Heart left ventricle (tissue), 13 donors: ENCODE results near the gene RBM15.

Experiments used
- POLR2A ChIP-seq, 2 donors: fragments of 450-650 bp; IDR thresholded peaks; one replicate each; pipeline ENCODE4 v1.6.1; 2017; ENCODE audit warnings: antibody characterized with exemption in 2 of 2, mild to moderate bottlenecking in 2 of 2, moderate library complexity in 2 of 2
- TF ChIP-seq, protein P1 (sequence below), 12 donors: fragments of 200-600 bp; sonication (generic) in 4 of 12; IDR thresholded peaks; one replicate each; pipeline versions ENCODE4 v1.5.0 to v1.8.0; 2018 to 2022; ENCODE audit warnings: antibody characterized with exemption in 12 of 12, mild to moderate bottlenecking in 5 of 12
- donor health status: ischemic (EF 13 %, LVEDD 7.1; RV severe dilation, severe dysfunction).
- donor health status: DM: no; HTN: yes; CAD: no.
- donor health status: DM: no; HTN: no; CAD: no.
- donor health status: ischemic (EF 25% LVEDD 6.9; RV normal size, moderate dysfunction).
- donor health status: ischemic (EF 25% LVEDD 5.7; RV mildly dilated, moderate dysfunction).
- donor health status: ischemic (EF 35%, LVEDD 5.7; RV mildly dilated, moderate dysfunction).
- donor health status: nonischemic (EF 11% LVEDD 7.7; RV severe dilation, severe dysfunction).
- donor health status: DM: yes; HTN: yes; CAD: no.
- donor health status: PGD.
- donor health status: ischemic (EF 29% LVEDD 5.4; RV normal size, mild dysfunction).
- donor health status: nonischemic (EF 23%, LVEDD 6.1; RV moderate dilation, normal function).

DNA sequence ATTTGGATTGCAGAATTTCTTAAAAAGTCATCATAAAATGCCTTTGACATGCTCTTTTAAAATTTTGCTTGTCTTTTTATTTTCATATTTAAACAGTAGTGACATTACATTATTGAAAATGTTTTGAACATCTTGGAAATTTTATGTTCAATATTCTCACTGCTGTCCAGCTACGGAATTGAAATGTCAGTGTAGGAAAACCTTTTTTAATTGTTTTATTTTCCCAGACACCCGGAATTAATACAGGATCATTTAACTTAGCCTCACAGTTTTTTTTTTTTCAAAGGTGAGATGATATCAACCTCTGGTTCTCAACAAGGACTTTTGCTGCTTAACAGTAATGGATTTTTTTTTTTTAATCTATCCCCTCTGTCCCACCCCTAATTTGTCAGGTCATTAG lies 4.1 kb downstream of the RBM15 start:
- TF ChIP-seq, protein P1, sequence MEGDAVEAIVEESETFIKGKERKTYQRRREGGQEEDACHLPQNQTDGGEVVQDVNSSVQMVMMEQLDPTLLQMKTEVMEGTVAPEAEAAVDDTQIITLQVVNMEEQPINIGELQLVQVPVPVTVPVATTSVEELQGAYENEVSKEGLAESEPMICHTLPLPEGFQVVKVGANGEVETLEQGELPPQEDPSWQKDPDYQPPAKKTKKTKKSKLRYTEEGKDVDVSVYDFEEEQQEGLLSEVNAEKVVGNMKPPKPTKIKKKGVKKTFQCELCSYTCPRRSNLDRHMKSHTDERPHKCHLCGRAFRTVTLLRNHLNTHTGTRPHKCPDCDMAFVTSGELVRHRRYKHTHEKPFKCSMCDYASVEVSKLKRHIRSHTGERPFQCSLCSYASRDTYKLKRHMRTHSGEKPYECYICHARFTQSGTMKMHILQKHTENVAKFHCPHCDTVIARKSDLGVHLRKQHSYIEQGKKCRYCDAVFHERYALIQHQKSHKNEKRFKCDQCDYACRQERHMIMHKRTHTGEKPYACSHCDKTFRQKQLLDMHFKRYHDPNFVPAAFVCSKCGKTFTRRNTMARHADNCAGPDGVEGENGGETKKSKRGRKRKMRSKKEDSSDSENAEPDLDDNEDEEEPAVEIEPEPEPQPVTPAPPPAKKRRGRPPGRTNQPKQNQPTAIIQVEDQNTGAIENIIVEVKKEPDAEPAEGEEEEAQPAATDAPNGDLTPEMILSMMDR (IDR thresholded peaks at IDR 0.05) = no peak
- TF ChIP-seq POLR2A (IDR thresholded peaks at IDR 0.05) = no peak
